HG02678 (cell line): ENCODE results near the gene ZMYM4.

Experiments used
- ATAC-seq: cut with Tn5 transposase; IDR thresholded peaks from one replicate; pipeline ENCODE4 v1.9.1; 2021; ENCODE audit warnings: mild to moderate bottlenecking, moderate library complexity; ENCODE audit not compliant: unreplicated experiment

ZMYM4 gene

DNA sequence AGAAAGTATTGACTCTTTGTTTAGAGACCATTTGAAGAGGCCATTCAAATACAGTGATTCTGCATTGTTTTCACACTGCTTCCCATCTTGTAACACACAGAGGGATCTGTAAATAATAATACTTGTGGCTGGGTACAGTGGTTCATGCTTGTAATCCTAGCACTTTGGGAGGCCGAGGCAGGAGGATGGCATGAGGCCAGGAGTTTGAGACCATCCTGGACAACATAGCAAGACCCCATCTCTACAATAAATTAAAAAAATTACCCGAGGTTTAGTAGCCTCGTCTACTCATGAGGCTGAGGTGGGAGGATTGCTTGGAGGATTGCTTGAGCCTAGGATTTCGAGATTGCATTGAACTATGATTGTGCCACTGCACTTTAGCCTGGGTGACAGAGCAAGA lies 5.7 kb downstream of the ZMYM4 start:
- ATAC-seq, result no peak

DNA sequence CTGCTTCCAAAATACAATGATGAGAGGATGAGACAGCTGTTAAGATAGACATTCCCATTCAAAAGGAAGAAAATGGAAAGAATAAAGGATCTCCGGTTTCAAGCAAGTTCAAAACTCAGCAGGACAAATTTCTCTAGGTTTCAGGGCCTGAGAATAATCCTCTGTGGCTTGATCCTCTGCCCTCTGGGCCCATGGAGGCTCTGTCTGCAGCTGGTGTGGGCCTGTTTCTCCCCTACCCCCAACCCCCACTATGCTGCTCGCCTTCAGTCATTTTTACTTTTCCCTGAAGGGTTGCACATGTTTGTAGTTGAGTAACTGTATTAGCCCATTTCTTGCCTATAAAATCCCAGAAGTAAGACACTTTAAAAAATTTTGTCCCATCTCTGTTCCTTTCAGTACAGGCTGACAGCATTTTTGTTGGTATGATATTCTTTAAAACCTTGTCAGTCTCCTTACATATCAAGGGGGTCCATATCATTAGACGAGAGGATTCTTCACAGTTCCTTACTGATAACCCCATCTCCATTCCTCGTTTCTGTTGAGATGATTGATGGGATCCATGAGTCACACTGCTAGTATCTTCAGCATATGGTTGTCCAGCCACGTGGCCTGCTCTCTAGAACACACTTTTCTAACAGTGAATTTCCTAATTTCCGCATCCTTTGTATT lies 10.5 kb downstream of the ZMYM4 start:
- no peak for ATAC-seq

DNA sequence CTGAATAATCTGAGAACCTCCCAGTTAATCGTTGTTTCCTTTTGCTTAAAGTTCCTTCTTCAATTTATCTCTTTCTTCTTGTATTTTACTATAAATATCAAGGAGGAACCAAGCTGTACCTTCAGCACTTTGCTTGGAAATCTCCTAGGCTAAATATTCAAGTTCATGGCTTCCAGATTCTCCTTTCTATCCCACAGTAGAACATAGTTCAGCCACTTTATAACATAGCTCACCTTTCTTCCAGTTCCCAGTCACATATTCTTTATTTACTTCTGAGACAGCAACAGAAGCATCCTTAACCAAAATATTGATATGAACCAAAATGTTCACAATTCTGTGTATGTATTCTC lies 11.0 kb downstream of the ZMYM4 start:
- ATAC-seq, result no peak

DNA sequence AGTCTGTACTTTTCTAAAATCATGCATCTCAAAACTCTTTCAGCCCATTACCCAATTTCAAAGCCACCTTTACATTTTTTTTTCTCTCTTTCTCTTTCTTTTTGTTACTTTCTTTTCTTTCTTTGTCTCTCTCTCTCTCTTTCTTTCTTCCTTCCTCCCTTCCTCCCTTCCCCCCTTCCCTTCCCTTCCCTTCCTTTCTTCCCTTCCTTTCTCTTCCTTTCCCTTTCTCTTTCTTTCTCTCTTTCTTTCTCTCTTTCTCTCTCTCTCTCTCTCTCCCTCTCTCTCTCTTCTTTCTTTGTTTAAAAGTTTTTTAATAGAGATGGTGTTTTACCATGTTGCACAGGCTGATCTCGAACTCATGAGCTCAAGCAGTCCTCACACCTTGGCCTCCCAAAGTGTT lies 11.5 kb downstream of the ZMYM4 start:
- no peak for ATAC-seq

DNA sequence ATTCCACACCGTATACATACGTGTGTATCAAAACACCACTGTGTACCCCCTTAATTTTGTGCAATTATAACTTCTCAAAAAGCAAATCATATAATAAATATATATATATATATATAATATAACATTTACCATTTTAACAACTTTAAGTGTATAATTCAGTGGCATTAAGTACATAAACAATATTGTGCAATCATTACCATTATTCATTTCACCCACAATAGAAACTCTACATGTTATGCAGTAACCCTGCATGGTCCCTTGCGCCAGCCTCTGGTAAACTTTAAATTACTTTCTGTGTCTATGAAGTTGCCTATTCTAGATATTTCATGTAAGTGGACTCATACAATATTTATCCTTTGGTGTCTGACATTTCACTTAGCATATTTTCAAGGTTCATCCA lies 13.1 kb downstream of the ZMYM4 start:
- ATAC-seq, result no peak

DNA sequence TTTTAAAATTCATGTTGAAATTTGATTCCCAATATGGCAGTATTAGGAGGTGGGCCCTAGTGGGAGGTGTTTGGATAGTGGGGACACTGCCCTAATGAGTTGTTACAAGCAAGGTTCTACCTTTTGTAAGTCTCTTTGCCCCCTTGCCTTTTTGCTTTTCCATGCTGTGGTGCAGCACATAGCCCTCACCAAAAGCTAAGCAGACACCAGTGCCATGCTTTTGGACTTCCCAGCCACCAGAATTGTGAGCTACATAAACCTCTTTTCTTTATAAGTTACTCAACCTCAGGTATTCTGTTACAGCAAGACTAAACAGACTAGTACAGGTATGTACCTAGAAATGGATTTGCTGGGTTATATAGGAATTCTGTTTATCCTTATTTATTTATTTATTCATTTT lies 13.7 kb downstream of the ZMYM4 start:
- ATAC-seq, result no peak

DNA sequence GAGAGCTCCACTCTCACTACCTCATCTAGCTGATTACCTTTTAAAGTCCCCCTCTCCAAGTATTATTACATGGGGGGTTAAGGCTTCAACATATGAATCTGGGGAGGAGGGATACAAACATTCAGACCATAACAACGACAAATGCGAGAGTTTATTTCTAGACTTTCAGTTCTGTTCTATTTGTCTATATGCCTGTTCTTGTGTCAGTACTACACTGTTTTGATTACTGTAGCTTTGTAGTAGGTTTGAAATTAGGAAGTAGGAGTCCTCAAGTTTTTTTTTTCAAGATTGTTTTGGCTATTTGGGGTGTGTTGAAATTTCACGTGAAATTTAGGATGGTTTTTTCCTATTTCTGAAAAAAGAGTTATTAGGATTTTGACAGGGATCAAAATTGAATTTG lies 16.3 kb downstream of the ZMYM4 start:
- ATAC-seq, result no peak

DNA sequence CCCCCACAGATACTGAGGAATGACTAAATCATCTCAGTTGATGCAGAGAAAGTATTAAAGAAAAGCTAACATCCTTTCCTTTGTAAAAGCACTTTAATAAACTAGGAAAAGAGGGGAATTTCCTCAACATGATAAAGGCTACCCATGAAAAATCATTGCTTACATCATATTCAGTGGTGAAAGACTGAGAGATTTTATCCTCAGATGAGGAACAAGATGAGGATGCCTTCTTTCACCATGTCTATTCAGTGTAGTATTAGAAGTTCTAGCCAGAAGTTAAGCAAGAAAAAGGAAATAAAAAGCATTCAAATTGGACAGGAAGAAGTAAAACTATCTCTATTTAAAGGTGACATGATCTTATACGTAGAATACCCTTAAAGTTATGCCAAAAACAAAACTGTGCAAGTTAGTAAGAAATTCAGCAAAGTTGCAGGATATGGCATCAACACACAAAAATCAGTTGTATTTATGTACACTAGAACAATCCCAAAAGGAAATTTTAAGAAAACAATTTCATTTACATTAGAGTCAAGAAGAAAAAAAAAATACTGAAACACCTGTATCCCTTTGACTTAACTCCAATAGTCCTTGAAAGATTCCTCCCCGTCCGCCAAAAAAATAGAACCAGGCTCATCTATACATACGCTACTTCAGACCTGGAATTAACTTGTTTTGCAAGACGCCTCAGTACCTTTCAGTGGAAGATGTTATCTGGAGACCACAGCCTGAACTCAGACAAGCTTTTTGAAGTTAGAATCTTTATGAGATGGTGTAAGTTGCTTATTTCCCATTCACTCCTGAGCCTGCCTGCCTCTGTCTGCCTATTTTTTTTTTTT lies 17.5 kb downstream of the ZMYM4 start:
- no peak for ATAC-seq

DNA sequence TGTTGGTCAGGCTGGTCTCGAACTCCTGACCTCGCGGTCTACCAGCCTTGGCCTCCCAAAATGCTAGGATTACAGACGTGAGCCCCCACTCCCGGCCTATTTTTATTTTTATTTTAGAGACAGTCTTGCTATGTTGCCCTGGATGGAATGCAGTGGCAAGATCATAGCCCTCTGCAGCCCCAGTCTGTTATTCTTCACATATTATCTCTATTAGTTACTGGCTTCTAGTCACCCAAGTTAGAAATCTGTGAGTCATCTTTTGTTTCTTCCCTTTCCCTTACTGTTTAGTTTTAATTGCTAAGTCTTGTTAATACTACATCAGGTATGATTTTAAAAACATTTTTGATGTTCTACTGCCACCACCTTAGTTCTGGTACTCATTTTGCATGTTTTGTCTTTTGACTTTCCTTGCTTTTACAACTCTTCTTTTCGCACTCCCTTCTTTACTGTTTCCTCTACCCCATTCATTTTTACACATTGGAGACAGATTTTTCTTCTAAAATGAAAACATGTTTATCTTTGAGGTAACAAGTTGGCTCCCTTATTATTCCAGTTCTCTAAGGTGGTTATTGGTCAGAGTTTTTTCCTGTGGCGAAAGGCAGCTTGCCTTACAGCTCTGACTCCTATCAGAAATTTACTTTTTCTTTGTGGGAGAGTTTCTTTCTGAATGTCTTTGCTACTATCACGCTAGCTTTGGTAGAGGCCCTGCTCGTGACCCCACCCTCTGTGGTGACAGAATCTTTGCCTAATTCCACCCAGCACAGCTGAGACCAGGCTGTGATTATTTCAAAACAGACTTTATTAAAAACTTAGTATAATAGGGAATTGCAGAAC lies 19.5 kb downstream of the ZMYM4 start:
- no peak for ATAC-seq

DNA sequence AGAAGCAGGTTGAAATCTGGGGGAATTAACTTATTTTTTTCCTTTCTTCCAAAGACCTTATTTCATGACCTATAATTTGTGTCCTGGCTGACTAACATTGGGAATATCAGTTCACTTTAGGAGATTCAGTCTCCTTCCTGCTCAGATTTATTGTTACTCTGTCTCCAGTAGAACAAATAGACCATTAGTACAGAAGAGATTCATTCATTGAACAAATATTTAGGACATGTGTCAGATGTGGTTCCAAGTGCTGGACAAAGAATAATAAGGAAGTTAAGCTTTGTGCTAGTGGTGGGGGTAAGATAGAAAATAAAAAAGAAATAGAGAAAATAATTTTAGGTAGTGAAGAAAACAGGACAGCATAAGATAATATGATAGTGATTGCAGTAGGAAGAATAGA lies 20.3 kb downstream of the ZMYM4 start:
- ATAC-seq, result no peak

DNA sequence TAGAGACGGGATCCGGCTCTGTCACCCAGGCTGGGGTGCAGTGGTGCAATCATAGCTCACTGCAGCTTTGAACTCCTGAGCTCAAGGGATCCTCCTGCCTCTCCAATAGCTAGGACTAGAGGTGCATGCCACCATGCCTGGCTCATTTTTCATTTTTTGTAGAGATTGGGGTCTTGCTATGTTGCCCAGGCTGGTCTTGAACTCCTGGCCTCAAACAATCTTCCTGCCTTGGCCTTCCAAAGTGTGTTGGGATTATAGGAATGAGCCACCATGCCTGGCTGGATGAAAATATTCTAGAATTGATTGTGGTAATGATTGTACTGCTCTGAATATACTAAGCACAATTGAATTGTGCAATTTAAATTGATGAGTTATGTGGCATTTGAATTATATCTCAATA lies 21.9 kb downstream of the ZMYM4 start:
- ATAC-seq, result no peak

DNA sequence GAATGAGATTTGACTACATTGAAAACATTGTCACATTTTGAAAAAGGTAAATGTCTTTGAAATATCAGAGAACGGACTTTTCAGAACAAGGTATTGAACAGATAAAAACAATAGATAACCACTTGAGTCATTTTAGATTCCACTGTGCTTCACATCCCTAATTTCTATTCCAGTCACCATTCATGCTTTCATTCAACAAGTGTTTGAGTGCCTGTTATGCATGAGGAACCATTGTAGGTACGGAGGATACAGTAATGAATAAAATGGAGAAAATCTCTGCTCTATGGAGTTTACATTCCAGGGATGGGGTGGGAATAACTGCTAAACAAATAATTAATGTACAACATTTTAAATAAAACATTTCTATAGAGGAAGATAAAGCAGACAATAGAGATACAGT lies 26.3 kb downstream of the ZMYM4 start:
- no peak for ATAC-seq

DNA sequence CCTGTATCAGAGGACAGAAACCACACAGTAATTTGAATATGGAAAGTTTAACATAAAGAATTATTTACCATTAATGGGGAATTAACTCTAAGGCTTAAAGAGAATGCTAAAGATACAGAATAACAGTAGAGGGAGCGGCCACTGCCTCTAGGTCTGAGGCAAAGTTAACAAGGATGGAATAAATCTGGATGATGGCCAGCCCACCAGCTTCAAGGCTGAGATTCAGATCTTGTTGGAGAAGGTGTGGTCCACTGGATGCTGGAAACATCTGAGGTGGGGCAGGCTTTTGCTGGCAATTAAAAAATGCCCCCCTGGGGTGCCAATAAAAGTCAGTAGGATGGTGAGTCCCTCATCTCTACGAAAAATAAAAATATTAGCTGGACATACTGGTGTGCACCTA lies 29.4 kb downstream of the ZMYM4 start:
- no peak for ATAC-seq

DNA sequence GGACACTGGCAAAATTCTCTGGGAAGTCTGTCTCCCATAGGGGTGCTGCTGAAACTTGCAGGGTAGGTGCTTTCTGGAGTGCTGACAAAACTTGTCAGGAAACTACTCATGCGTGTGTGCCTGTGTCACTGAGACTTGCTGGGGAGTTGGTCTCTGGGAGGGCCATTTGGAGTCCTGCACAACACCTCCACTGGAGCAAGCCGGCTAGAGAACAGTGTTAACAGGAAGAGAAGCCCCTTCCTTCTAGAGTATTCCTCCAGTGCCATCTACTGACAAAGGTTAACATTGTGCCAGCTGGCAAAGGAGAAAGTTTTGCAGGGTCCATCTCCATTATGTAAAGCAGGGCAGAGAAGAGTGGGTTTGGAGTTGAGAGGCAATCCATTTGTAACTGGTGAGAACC lies 30.0 kb downstream of the ZMYM4 start:
- no peak for ATAC-seq

DNA sequence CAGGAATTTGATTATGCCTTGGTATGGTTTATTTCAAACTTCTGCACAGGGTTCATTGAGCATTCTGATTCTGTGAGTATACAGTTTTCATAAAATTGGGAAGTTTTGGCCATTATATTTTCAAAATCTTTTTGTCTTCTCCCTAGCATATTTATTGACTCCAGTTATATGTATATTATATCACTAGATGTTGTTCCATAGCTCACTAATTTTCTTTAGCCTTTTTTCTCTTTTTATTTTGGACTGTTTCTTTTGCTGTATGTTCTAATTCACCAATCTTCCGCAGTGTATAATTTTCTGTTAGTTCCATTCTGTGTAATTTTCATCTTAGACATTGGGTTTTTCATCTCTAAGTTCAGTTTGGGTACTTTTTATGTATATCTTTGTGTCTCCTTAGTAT lies 31.9 kb downstream of the ZMYM4 start:
- ATAC-seq, result no peak

DNA sequence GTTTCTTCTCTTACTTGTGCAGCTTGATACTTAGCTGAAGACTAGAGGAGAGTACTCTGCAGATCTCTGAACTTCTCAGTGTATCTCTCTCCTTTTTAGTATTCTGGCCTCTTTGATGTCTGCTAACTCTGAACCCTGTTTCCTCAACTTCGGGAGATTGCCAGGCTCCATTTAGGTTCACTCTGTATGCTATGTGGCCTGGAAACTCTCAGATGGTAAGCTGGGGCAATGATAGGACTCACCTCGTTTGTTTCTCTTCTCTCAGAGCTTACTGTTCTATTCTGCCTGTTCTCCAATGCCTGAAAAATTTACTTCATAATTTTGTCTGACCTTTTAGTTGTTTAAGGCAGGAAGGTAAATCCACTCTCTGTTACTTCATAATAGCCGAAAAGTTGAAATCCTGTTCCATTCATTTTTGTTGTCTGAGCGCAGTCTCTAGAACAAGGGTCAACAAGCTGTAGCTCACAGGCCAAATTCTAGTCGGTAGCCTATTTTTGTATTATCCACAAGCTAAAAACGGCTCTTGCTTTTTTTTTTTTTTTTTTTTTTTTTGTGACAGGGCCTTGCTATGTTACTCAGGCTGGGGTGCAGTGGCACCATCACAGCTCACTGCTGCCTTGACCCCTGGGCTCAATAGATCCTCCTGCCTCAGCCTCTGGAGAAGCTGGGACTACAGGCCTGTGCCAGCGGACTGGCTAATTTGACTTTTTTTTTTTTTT lies 33.3 kb downstream of the ZMYM4 start:
- ATAC-seq, result no peak

DNA sequence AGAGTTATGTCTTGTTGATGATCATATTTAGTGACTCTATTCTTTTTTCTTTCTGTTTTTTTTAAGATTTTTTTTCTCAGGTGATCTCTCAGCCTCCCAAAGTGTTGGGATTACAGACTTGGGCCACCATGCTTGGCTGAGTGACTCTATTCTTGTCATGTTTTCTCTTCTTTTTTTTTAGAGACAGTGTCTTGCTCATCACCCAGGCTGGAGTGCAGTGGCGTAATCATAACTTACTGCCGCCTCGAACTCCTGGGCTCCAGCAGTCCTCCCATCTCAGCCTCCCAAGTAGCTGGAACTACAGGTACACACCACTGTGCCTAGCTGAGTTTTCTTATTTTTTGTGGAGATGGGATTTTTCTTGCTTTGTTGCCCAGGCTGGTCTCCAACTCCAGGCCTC lies 36.9 kb downstream of the ZMYM4 start:
- ATAC-seq, result no peak

DNA sequence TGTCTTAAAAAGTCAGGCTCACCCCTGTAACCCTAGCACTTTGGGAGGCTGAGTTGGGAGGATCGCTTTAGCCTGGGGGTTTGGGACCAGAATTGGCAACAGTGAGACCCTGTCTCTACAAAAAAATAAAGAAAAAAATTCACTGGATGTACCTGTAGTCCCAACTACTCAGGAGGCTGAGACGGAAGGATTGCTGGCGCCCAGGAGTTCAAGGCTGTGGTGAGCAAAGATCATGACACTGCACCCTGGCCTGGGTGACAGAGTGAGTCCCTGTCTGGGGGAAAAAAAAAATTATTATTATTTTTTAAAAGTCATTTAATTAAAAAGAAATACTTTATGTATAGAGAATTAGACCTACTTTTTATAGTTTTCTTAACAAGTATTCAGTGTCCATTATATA lies 47.1 kb downstream of the ZMYM4 start:
- no peak for ATAC-seq

DNA sequence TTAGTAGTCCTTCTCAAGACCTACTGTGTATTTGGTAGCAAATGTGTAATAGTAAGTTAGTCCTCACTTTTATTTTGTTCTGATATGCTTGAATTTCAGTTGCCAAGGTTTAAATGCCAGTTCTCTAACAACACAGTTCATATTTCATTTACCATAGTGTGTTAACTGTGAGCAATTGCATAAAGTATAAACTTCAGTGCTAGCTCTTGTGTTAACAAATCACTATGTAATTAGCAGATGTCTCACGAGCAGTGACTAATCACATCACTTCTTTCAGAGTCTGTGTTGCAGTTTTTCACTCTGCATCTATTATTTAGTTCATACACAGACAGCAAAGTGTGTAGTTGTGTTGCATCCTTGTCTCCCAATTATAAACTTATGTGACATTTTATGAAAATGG lies 47.8 kb downstream of the ZMYM4 start:
- no peak for ATAC-seq

DNA sequence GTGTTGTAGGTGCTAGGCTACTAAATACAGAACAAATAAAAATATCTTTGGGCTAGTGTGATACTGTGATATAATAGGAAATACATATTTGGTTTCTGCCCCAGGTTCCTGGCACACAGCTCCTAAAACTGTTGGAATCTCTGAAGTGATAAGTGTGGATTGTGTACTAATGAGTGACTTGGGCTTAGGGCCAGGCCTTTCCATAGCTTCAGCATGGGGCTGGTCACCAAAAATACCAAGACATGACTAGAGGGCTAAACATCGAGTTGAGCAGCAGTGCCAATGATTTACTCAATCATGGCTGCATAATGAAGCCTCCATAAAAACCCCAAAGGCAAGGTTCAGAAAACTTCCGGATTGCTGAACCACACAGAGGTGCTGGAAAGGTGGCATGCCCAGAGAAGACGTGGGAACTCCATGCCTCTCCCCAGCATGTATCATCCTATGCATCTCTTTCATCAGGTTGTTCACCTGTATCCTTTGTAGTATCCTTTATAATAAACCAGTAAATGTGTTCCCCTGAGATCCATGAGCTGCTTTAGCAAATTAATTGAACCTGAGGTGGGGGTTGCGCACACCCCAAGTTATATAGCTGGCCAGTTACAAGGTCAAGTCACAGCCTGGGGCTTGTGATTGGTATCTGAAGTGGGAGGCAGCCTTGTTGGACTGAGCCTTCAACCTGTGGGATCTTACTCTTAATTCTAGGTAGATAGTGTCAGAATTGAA lies 51.6 kb downstream of the ZMYM4 start:
- no peak for ATAC-seq

DNA sequence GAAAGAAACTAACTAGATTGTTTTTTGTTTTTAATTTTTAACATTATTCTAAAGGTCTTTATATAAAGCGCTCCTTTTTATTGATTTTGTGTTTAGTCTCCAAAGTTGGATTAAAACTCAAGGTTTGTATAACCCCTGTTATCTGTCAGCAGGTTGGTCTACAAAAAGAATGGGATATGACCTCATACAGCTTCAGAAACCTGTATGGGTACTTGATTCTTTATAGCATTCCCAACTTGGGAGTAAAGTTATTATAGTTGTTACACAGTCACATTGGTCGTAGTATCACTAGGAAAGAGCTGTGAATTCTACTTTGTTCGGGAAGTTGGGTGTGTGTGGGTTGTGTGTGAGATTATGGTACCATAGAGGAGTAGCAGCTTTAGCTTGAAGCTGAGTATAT lies 52.4 kb downstream of the ZMYM4 start:
- no peak for ATAC-seq
